H9 (cell line): Measurements from ENCODE around the gene GAD2. TPM values are rescaled to one million over a fixed set of nuclear protein-coding genes. Genes with fewer than 3 reads are reported as not detected.
A peak's percentile ranks its signal among the peaks of the same experiment; 100 is the strongest.

Source experiments
- DNase-seq: peaks from one replicate; pipeline ENCODE4 v3.0.0-alpha.2; 2017
- H2AFZ ChIP-seq: one replicate; pipeline ENCODE4 v1.6.1; 2013; ENCODE audit warnings: mild to moderate bottlenecking, low read length, control low read depth, moderate library complexity
- H2AK5ac ChIP-seq: 2 replicates; pipeline ENCODE4 v1.6.1; 2013; ENCODE audit warnings: low read length, control low read depth, mixed read lengths; ENCODE audit not compliant: insufficient read length
- H2BK120ac ChIP-seq: one replicate; pipeline ENCODE4 v1.6.1; 2013; ENCODE audit warnings: low read depth, mild to moderate bottlenecking, low read length, control low read depth, inconsistent platforms; ENCODE audit not compliant: poor library complexity, severe bottlenecking
- H2BK12ac ChIP-seq: 2 replicates; pipeline ENCODE4 v1.6.1; 2013; ENCODE audit warnings: low read length, control low read depth, mixed read lengths, low read depth; ENCODE audit not compliant: insufficient read length
- H2BK15ac ChIP-seq: 2 replicates; pipeline ENCODE4 v1.6.1; 2013; ENCODE audit warnings: low read depth, low read length, control low read depth
- H2BK20ac ChIP-seq: one replicate; pipeline ENCODE4 v1.6.1; 2013; ENCODE audit warnings: low read depth, mild to moderate bottlenecking, low read length, control low read depth, inconsistent platforms; ENCODE audit not compliant: poor library complexity, severe bottlenecking
- H2BK5ac ChIP-seq: 2 replicates; pipeline ENCODE4 v1.6.1; 2013; ENCODE audit warnings: low read length, control low read depth, mixed read lengths; ENCODE audit not compliant: insufficient read length
- H3K14ac ChIP-seq: 2 replicates; pipeline ENCODE4 v1.6.1; 2013; ENCODE audit warnings: low read length, control low read depth; ENCODE audit not compliant: insufficient read depth
- H3K18ac ChIP-seq: 2 replicates; pipeline ENCODE4 v1.6.1; 2013; ENCODE audit warnings: low read depth, mild to moderate bottlenecking, mixed read lengths, low read length, control low read depth; ENCODE audit not compliant: insufficient read length
- H3K23ac ChIP-seq: 2 replicates; pipeline ENCODE4 v1.6.1; 2013; ENCODE audit warnings: low read length, control low read depth, mixed read lengths, low read depth; ENCODE audit not compliant: insufficient read length
- H3K23me2 ChIP-seq: 2 replicates; pipeline ENCODE4 v1.6.1; 2013; ENCODE audit warnings: low read depth, mild to moderate bottlenecking, mixed read lengths, low read length, control low read depth; ENCODE audit not compliant: insufficient read length, poor library complexity, severe bottlenecking
- H3K27ac ChIP-seq: 2 replicates; pipeline ENCODE4 v1.5.1; 2013; ENCODE audit warnings: low read length, control low read depth, mixed read lengths, low read depth; ENCODE audit not compliant: insufficient read length
- H3K27me3 ChIP-seq: 2 replicates; pipeline ENCODE4 v1.6.1; 2013; ENCODE audit warnings: low read length, control low read depth, inconsistent platforms; ENCODE audit not compliant: insufficient read depth
- H3K4ac ChIP-seq: 2 replicates; pipeline ENCODE4 v1.6.1; 2013; ENCODE audit warnings: low read depth, mild to moderate bottlenecking, control low read depth, inconsistent platforms, low read length, moderate library complexity
- H3K4me1 ChIP-seq: 2 replicates; pipeline ENCODE4 v1.6.1; 2013; ENCODE audit warnings: low read length, control low read depth, inconsistent platforms; ENCODE audit not compliant: insufficient read depth
- H3K4me2 ChIP-seq: 2 replicates; pipeline ENCODE4 v1.6.1; 2013; ENCODE audit warnings: low read length, control low read depth, mixed read lengths; ENCODE audit not compliant: insufficient read length, insufficient read depth
- H3K56ac ChIP-seq: 2 replicates; pipeline ENCODE4 v1.6.1; 2013; ENCODE audit warnings: low read depth, mild to moderate bottlenecking, mixed read lengths, low read length, control low read depth; ENCODE audit not compliant: insufficient read length
- H3K79me1 ChIP-seq: 2 replicates; pipeline ENCODE4 v1.6.1; 2013; ENCODE audit warnings: low read depth, mild to moderate bottlenecking, moderate library complexity, low read length, control low read depth, inconsistent platforms; ENCODE audit not compliant: insufficient read depth, poor library complexity, severe bottlenecking
- H3K79me2 ChIP-seq: 2 replicates; pipeline ENCODE4 v1.6.1; 2013; ENCODE audit warnings: low read length, control low read depth, inconsistent platforms; ENCODE audit not compliant: insufficient read depth
- H3K9ac ChIP-seq: 2 replicates; pipeline ENCODE4 v1.6.1; 2013; ENCODE audit warnings: low read length, control low read depth, mixed read lengths; ENCODE audit not compliant: insufficient read length; ENCODE audit errors: extremely low read depth
- H3K9me3 ChIP-seq: one replicate; pipeline ENCODE4 v1.6.1; 2013; ENCODE audit warnings: low read depth, low read length, inconsistent platforms; ENCODE audit not compliant: control insufficient read depth
- H3T11ph ChIP-seq: one replicate; pipeline ENCODE4 v1.6.1; 2013; ENCODE audit warnings: mild to moderate bottlenecking, low read length, control low read depth, inconsistent platforms
- H4K20me1 ChIP-seq: one replicate; pipeline ENCODE4 v1.6.1; 2013; ENCODE audit not compliant: control insufficient read depth, insufficient read length, insufficient read depth
- H4K5ac ChIP-seq: 2 replicates; pipeline ENCODE4 v1.6.1; 2013; ENCODE audit warnings: low read depth, mild to moderate bottlenecking, mixed read lengths, low read length, control low read depth; ENCODE audit not compliant: insufficient read length
- H4K8ac ChIP-seq: replicated peaks from 2 replicates; pipeline ENCODE4 v1.6.1; 2013; ENCODE audit warnings: low read length, control low read depth, mixed read lengths, low read depth; ENCODE audit not compliant: insufficient read length
- H4K91ac ChIP-seq: 2 replicates; pipeline ENCODE4 v1.6.1; 2013; ENCODE audit warnings: low read depth, mild to moderate bottlenecking, moderate library complexity, mixed read lengths, low read length, control low read depth; ENCODE audit not compliant: insufficient read length
- H3K27ac Mint-ChIP-seq, 3 experiments: 2 replicates in 2 of 3; 3 replicates in 1 of 3; pipeline ENCODE4 v1.8.0; 2020 to 2021; ENCODE audit warnings: mixed read lengths in 3 of 3, mild to moderate bottlenecking in 1 of 3, moderate library complexity in 1 of 3
- H3K27me3 Mint-ChIP-seq: 2 replicates; pipeline ENCODE4 v1.8.0; 2021; ENCODE audit warnings: low read depth, mild to moderate bottlenecking, moderate library complexity, mixed read lengths
- H3K36me3 Mint-ChIP-seq, 3 experiments: 2 replicates in 2 of 3; 3 replicates in 1 of 3; pipeline ENCODE4 v1.8.0; 2020 to 2021; ENCODE audit warnings: low read depth in 3 of 3, mixed read lengths in 3 of 3; ENCODE audit not compliant: insufficient read depth in 1 of 3
- H3K4me1 Mint-ChIP-seq, 2 experiments: 2 replicates each; pipeline ENCODE4 v1.8.0; 2020; ENCODE audit warnings: mixed read lengths in 2 of 2
- H3K4me3 Mint-ChIP-seq, 2 experiments: 2 replicates in 1 of 2; 3 replicates in 1 of 2; pipeline ENCODE4 v1.8.0; 2020 to 2021; ENCODE audit warnings: mild to moderate bottlenecking in 2 of 2, mixed read lengths in 2 of 2, moderate library complexity in 1 of 2
- H3K9me3 Mint-ChIP-seq, 2 experiments: 2 replicates in 1 of 2; 3 replicates in 1 of 2; pipeline ENCODE4 v1.8.0; 2020; ENCODE audit warnings: mild to moderate bottlenecking in 2 of 2, mixed read lengths in 2 of 2, moderate library complexity in 1 of 2
- WGBS: extraction: QIAGEN DNeasy Blood & Tissue Kit; methylation state at CpG from one replicate; pipeline ENCODE4 v1.1.7; 2013; ENCODE audit warnings: missing lambda C conversion rate, low lambda C conversion rate, mixed read lengths; ENCODE audit not compliant: insufficient read length; ENCODE audit errors: extremely low coverage; 5-methylcytosine and 5-hydroxymethylcytosine counted together
- total RNA-seq: library from RNA; stranded (reverse); gene quantifications from 2 replicates; pipeline ENCODE4 v1.2.1, GENCODE V29; 2021
- TF ChIP-seq, protein P1 (sequence below): fragments of 200-600 bp; sonication (generic); conservative IDR thresholded peaks from 3 replicates; pipeline ENCODE4 v1.8.0; 2021; ENCODE audit warnings: antibody characterized with exemption, mild to moderate bottlenecking

The GAD2 gene
- total RNA-seq, 1 experiment from 2014 or later = 2.0 TPM

DNA sequence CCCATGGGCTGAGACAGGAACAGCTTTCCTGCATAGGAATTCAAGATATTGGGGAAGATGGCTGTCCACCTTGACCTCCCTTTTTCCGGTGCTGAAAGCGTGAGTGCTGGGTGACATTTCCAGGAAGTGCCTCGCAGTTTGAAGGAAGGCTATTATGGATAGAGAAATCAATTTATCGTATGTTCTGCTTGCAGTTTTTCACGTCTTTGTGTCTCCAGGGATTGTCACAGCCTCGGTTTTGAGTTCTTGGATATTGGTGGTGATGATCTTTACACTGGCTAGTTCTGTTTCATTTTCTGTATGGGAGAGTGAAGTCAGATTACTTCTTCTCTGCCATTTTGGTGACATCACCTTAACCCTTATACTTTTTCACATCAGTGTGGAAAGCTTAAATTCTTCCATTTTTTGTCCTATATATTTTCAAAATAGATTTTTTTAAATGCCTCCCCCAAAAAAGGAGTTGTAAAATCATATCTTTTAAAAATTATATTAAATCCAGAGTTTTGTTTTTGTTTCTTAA, 119.1 kb downstream of the GAD2 start:
- no peak for DNase-seq
- Histone ChIP-seq H2BK15ac (no peak overlapping the region), H3K9me3 (no peaks in the 10 kb centered on the region), H2BK120ac (no peak overlapping the region), H4K20me1 (no peaks in the 10 kb centered on the region), H2BK20ac (no peak overlapping the region), H3K79me2 (no peaks in the 10 kb centered on the region), H4K5ac (no peak overlapping the region), H3K4ac (no peak overlapping the region), H2AFZ (peak overlapping the region; percentile 4), H4K91ac (no peak overlapping the region), H3K23ac (no peak overlapping the region), H3K4me2 (peak overlapping the region; percentile 22), H3K18ac (no peak overlapping the region), H3K27ac (no peak overlapping the region), H3K79me1 (no peaks in the 10 kb centered on the region), H3K23me2 (no peaks in the 10 kb centered on the region), H3K4me1 (no peaks in the 10 kb centered on the region), H2BK5ac (no peak overlapping the region), H3K9ac (no peak overlapping the region), H2AK5ac (no peak overlapping the region), H3K27me3 (no peaks in the 10 kb centered on the region), H2BK12ac (no peak overlapping the region), H3K14ac (no peak overlapping the region), H4K8ac (no peak overlapping the region), H3K56ac (no peak overlapping the region), H3T11ph (no peak overlapping the region)
- Mint-ChIP-seq H3K9me3 (peaks cover 0 to 3% of the 10 kb centered on the region in 2 experiments; a peak in 3 of 5 replicates), H3K4me3 (no peak overlapping the region), H3K4me1 (peaks cover 3% of the 10 kb centered on the region in 2 experiments; a peak in 2 of 4 replicates), H3K27me3 (no peaks in the 10 kb centered on the region), H3K27ac (no peak overlapping the region), H3K36me3 (no peaks in the 10 kb centered on the region)
- WGBS = no CpG with 5 or more reads among the region's 6 CpGs
- TF ChIP-seq, protein P1, sequence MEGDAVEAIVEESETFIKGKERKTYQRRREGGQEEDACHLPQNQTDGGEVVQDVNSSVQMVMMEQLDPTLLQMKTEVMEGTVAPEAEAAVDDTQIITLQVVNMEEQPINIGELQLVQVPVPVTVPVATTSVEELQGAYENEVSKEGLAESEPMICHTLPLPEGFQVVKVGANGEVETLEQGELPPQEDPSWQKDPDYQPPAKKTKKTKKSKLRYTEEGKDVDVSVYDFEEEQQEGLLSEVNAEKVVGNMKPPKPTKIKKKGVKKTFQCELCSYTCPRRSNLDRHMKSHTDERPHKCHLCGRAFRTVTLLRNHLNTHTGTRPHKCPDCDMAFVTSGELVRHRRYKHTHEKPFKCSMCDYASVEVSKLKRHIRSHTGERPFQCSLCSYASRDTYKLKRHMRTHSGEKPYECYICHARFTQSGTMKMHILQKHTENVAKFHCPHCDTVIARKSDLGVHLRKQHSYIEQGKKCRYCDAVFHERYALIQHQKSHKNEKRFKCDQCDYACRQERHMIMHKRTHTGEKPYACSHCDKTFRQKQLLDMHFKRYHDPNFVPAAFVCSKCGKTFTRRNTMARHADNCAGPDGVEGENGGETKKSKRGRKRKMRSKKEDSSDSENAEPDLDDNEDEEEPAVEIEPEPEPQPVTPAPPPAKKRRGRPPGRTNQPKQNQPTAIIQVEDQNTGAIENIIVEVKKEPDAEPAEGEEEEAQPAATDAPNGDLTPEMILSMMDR = no peak
